PC-3 (cell line): ENCODE results near the gene PLXNC1. TPM values are rescaled to one million over a fixed set of nuclear protein-coding genes. Genes with fewer than 3 reads are reported as not detected.

ENCODE experiments used
- ATAC-seq: fragments of 200-7000 bp; cut with Tn5 transposase; 2 replicates; pipeline ENCODE4 v1.9.1; 2020; ENCODE audit warnings: mild to moderate bottlenecking, moderate library complexity
- BruUV-seq: library from RNA; stranded (reverse); fragments of 400-500 nt; replicated peaks from 2 replicates; lab custom pipeline; 2021; lab: Mats Ljungman, UMichigan
- CTCF ChIA-PET: fragments of 300-600 bp; sonication (Branson Sonifier 250); formaldehyde crosslinking; loops from one replicate; lab custom pipeline; 2022; ENCODE audit warnings: antibody characterized with exemption; lab: Charles Lee
- POLR2A ChIA-PET: fragments of 300-600 bp; sonication (Branson Sonifier 250); formaldehyde crosslinking; loops from one replicate; lab custom pipeline; 2022; ENCODE audit warnings: antibody characterized with exemption; ENCODE audit not compliant: unreplicated experiment; lab: Charles Lee
- DNase-seq: peaks from one replicate; pipeline ENCODE4 v3.0.0-alpha.2; 2015
- H2AFZ ChIP-seq: fragments of 300-600 bp; sonication (generic); 2 replicates; pipeline ENCODE4 v1.6.0; 2016; ENCODE audit warnings: antibody characterized with exemption, low read length
- H3F3A ChIP-seq: fragments of 300-600 bp; sonication (generic); one replicate; pipeline ENCODE4 v1.6.0; 2017; ENCODE audit warnings: antibody characterized with exemption, low read length, control low read depth, mild to moderate bottlenecking; ENCODE audit not compliant: unreplicated experiment
- H3K27ac ChIP-seq: fragments of 300-600 bp; sonication (generic); 2 replicates; pipeline ENCODE4 v1.5.1; 2016; ENCODE audit warnings: mild to moderate bottlenecking, low read length
- H3K27me3 ChIP-seq: fragments of 300-600 bp; sonication (generic); 2 replicates; pipeline ENCODE4 v1.6.1; 2016; ENCODE audit warnings: low read length, mixed read lengths
- H3K36me3 ChIP-seq: fragments of 300-600 bp; sonication (generic); 2 replicates; pipeline ENCODE4 v1.6.1; 2016; ENCODE audit warnings: low read depth, mixed run types, low read length, mixed read lengths
- H3K4me1 ChIP-seq: fragments of 300-600 bp; sonication (generic); 2 replicates; pipeline ENCODE4 v1.5.1; 2016; ENCODE audit warnings: low read length; ENCODE audit not compliant: insufficient read depth
- H3K4me2 ChIP-seq: fragments of 300-600 bp; sonication (generic); 2 replicates; pipeline ENCODE4 v1.6.0; 2016; ENCODE audit warnings: low read length
- H3K4me3 ChIP-seq: fragments of 300-600 bp; sonication (generic); 2 replicates; pipeline ENCODE4 v1.5.1; 2016; ENCODE audit warnings: mild to moderate bottlenecking, low read length, mixed read lengths
- H3K79me2 ChIP-seq: fragments of 300-600 bp; sonication (generic); 2 replicates; pipeline ENCODE4 v1.6.1; 2017; ENCODE audit warnings: low read length, mixed read lengths
- H3K9ac ChIP-seq: fragments of 300-600 bp; sonication (generic); 2 replicates; pipeline ENCODE4 v1.6.0; 2016; ENCODE audit warnings: mild to moderate bottlenecking, low read length
- H3K9me2 ChIP-seq: fragments of 300-600 bp; sonication (generic); replicated peaks from 2 replicates; pipeline ENCODE4 v1.6.1; 2016; ENCODE audit warnings: mixed run types, low read length, mixed read lengths
- H3K9me3 ChIP-seq: fragments of 300-600 bp; sonication (generic); 2 replicates; pipeline ENCODE4 v1.6.1; 2016; ENCODE audit warnings: low read length, mixed read lengths
- H4K20me1 ChIP-seq: fragments of 300-600 bp; sonication (generic); 2 replicates; pipeline ENCODE4 v1.6.1; 2016; ENCODE audit warnings: low read length, mixed read lengths
- CTCF ChIP-seq: fragments of 300-600 bp; sonication (generic); conservative IDR thresholded peaks from 2 replicates; pipeline ENCODE4 v1.5.1; 2017; ENCODE audit warnings: antibody characterized with exemption, low read depth, mild to moderate bottlenecking, low read length
- EZH2 ChIP-seq: fragments of 300-600 bp; sonication (generic); IDR thresholded peaks from one replicate; pipeline ENCODE4 v1.6.1; 2017; ENCODE audit warnings: antibody characterized with exemption, mild to moderate bottlenecking, low read length; ENCODE audit not compliant: unreplicated experiment
- EZH2phosphoT487 ChIP-seq: fragments of 300-600 bp; sonication (generic); IDR thresholded peaks from 2 replicates; pipeline ENCODE4 v1.6.1; 2018; ENCODE audit warnings: mild to moderate bottlenecking, antibody characterized with exemption, low read length, borderline replicate concordance
- intact Hi-C: fragments of 100-400 bp; cut with micrococcal nuclease; formaldehyde crosslinking; loops from 2 replicates; pipeline ENCODE4 v1.9.0; 2023
- total RNA-seq: library from RNA; depleted of rRNA; stranded (reverse); fragments of >200 nt; gene quantifications from 2 replicates; pipeline ENCODE4 v1.2.3, GENCODE V29; 2014

Gene PLXNC1
- total RNA-seq, 1 experiment from 2014 or later = 0.15 TPM

- CTCF ChIA-PET = no interaction called here
- no peaks in the 10 kb centered on the region for H3K9me3 ChIP-seq
- DNase-seq = no peak
- no peaks in the 10 kb centered on the region for H4K20me1 ChIP-seq
- no peaks in the 10 kb centered on the region for H3K79me2 ChIP-seq
- no peak overlapping the region for H3K4me3 ChIP-seq
- no peak overlapping the region for H3K9ac ChIP-seq
- H3K4me2 ChIP-seq = no peak overlapping the region
- ATAC-seq = no peak
- POLR2A ChIA-PET = no interaction called here
- BruUV-seq = no TSS peak
- no peaks in the 10 kb centered on the region for H3K9me2 ChIP-seq
- H3K4me1 ChIP-seq = no peaks in the 10 kb centered on the region
- no peaks in the 10 kb centered on the region for H3K36me3 ChIP-seq
- TF ChIP-seq EZH2phosphoT487 (no peak), EZH2 (no peak), CTCF (no peak)
- intact Hi-C loops = no loop called here
- no peaks in the 10 kb centered on the region for H3F3A ChIP-seq
- H2AFZ ChIP-seq = no peak overlapping the region
- H3K27me3 ChIP-seq = no peaks in the 10 kb centered on the region
- no peak overlapping the region for H3K27ac ChIP-seq
Observed at GRCh38 chr12:94280063-94280462, 131.7 kb downstream of the PLXNC1 start.

- no peak for TF ChIP-seq CTCF
- TF ChIP-seq EZH2 = no peak
- TF ChIP-seq EZH2phosphoT487 = no peak
- no peaks in the 10 kb centered on the region for H3F3A ChIP-seq
- H3K9me2 ChIP-seq = no peaks in the 10 kb centered on the region
- no peaks in the 10 kb centered on the region for H4K20me1 ChIP-seq
- no peak for DNase-seq
- no peaks in the 10 kb centered on the region for H3K79me2 ChIP-seq
- no peaks in the 10 kb centered on the region for H3K4me1 ChIP-seq
- H3K4me2 ChIP-seq = no peak overlapping the region
- ATAC-seq = no peak
- no TSS peak for BruUV-seq
- H3K9ac ChIP-seq = no peak overlapping the region
- POLR2A ChIA-PET = no interaction called here
- CTCF ChIA-PET = no interaction called here
- H2AFZ ChIP-seq = no peak overlapping the region
- no peak overlapping the region for H3K27ac ChIP-seq
- H3K36me3 ChIP-seq = no peaks in the 10 kb centered on the region
- intact Hi-C loops = no loop called here
- no peaks in the 10 kb centered on the region for H3K9me3 ChIP-seq
- H3K4me3 ChIP-seq = no peak overlapping the region
- no peaks in the 10 kb centered on the region for H3K27me3 ChIP-seq
Observed at GRCh38 chr12:94282675-94283074, 134.3 kb downstream of the PLXNC1 start.

- CTCF ChIA-PET = no interaction called here
- ATAC-seq = no peak
Observed at GRCh38 chr12:94284046-94284445, 135.7 kb downstream of the PLXNC1 start.

More at GRCh38 chr12:94284046-94284445, 135.7 kb downstream of the PLXNC1 start:
- no peak for DNase-seq
- Histone ChIP-seq H4K20me1 (no peaks in the 10 kb centered on the region), H3K4me1 (no peaks in the 10 kb centered on the region), H3F3A (no peaks in the 10 kb centered on the region), H3K79me2 (no peaks in the 10 kb centered on the region), H3K27me3 (no peaks in the 10 kb centered on the region), H2AFZ (no peak overlapping the region), H3K27ac (no peak overlapping the region), H3K36me3 (no peaks in the 10 kb centered on the region), H3K4me3 (no peak overlapping the region), H3K9me3 (no peaks in the 10 kb centered on the region), H3K4me2 (no peak overlapping the region), H3K9me2 (no peaks in the 10 kb centered on the region), H3K9ac (no peak overlapping the region)
- POLR2A ChIA-PET = no interaction called here
- intact Hi-C loops = no loop called here
- no TSS peak for BruUV-seq
- no peak for TF ChIP-seq EZH2phosphoT487
